Stimulated activated CD4-positive, alpha-beta T cell treated with anti-CD3 and anti-CD28 coated beads, Interleukin-4, amount 100 ng/mL, for 1 hour (primary cell): ENCODE results near the gene PLSCR1.
"Not testable (repeated sequence)": the region's sequence is repeated elsewhere in the genome, so short reads cannot be mapped to it uniquely, and the experiment has no call there.

ENCODE experiments used
- DNase-seq: peaks from one replicate; pipeline ENCODE4 v3.0.0-alpha.2; 2020

The PLSCR1 gene

DNA sequence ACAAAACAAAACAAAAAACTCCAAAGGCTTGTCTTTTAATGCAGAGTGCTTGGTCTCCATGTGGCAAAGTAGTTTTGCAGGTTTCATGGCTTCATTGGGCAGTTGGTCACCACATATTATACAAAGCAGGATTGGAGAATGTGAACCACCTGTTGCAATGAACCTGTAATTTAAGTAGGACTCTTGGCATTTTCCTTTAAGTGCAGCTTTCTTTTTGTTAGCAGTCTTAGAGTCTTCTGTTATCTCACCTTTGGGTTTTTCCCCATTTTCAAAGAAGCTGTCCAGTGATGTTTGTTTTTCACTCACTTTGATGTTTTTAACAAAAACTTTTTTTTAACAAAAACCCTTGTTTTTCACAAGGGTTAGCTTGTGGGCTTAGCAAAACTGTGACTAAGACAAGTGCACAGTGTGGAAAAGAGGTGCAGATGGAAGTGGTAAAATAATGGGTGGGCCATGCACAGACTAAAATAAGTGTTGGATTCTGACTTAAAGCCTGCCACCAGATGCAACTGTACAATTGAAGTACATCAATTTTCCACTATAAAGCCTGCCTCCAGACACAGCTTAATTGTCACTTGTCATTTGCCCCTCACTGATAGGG is 2.9 kb upstream of the PLSCR1 start:
- no peak for DNase-seq

DNA sequence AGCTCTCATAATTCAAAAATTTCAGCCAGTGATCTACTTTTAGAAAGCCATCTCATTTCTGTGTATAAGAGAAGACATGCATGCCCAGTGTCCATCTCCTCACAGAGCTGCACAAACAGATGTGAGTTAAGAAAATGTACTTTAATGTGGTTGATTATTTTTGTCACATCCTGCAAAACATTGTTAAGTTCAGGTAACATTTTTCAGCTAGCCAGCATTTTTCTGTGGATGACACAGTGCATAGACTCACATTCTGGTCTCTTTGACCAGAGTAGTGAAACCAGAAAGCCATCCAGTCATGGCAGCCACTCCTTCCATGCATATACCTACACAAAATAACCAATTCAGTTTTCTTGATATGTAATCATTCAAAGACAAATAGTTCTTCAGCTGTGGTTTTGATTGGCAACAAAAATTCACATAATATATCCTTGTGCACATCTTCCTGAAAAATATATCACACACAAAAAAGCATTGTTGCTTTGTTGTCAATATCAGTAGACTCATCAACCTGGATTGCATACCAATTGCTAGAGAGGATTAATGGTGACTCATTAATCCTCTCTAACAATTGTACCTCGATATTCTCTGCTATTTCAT is 2.1 kb upstream of the PLSCR1 start:
- no peak for DNase-seq

DNA sequence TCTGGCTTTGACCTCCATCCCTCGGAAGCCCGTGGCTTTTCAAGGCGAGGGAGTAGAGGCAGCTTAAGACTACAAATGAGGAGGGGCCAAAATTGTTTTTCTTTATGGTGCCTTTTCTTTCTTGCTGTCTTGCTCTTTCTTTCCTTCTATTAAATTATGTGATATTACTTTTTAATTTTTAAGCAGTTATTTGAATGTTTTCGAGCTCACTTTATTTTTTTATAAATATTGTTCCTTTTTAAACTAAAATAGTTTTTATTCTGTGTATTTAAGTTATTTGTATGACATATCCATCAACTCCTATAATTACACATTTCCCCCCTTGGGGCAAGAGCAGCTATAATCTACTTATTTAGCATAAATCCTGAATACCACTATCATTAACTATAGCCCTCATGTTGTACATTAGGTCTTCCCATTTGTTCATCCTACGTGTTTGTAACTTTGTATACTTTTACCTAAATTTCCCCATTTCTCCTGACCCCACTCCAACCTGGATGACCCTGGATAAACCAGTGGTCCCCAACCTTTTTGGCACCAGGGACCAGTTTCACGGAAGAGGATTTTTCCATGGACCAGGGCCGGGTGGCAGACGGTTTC is 622 bp upstream of the PLSCR1 start:
- DNase-seq = no peak

DNA sequence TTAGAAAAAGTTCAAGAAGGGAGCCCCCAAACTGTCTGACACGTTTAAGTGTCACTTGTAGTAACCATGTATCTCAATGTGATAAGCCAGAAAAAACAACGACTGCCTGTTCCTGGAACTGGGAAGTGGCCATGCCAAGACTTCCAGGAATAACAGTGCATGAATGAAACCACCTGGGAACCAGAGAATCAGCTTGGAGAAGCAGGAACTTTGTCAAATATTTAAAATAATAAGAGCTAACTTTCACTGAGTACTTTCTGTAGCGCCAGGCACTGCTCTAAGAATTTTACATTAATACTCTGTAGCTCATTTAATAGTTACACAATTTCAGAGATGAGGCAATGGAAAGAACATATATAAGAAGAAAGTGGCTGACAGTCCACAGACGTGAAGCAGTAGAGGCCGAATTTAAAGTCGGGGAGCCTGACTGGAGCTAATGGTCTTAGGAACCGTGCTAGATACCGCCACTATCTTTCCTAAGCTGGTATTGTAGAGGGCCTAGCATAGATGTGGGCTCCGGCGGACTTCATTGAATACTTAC is 876 bp downstream of the PLSCR1 start:
- DNase-seq = no peak

DNA sequence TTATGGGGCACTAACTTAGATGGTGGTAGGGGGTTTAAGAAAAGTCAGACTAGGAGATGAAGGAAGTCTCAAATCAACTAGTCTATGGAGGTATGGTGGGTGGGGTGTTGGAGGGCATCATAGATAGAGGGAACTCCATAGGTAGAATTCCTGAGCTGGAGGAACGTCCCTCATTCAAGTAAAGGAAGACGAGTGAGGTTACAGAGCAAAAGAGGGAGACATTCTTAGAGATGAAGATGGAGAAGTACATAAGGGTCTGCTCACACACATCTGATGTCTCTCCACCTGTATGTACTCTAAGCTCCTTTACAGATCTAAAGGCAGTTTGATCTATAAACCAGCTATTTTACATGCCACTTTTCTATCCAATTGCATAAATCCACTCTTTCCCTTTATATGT is 1.4 kb downstream of the PLSCR1 start:
- no peak for DNase-seq

DNA sequence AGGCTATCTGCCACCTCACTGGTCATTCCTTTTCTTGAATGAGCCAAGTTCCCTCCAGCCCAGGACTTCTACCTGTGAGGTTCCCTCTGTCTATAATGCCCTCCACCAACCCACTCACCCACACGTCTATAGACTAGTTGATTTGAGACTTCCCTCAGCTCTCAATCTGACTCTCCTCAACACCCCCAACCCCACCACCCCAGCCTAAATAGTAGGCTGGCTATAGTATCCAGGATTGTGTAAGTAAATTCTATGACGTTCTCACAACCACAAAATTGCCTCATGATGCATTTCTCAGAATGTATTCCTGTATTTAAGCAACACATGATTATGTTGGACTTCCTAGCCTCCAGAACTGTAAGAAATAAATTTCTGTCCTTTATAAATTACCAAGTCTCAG is 2.2 kb downstream of the PLSCR1 start:
- no peak for DNase-seq

DNA sequence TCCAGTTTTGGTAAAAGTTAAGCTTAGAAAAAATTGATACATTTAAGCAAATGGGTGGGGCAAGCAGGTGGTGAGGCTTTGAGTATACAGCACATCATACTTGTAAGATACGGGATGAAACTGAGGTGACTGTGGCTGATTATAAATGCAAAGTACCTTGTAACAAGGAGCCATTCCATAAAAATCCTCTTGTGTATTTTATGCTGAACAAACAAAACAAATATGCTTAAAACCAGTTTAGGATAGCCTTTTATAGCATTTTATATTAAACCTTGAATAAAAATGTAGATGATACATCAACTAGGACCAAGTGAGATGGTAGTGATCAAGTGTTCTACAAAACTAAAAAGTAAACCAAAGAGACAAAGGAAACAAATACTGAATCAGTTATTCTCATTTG is 3.4 kb downstream of the PLSCR1 start:
- no peak for DNase-seq

DNA sequence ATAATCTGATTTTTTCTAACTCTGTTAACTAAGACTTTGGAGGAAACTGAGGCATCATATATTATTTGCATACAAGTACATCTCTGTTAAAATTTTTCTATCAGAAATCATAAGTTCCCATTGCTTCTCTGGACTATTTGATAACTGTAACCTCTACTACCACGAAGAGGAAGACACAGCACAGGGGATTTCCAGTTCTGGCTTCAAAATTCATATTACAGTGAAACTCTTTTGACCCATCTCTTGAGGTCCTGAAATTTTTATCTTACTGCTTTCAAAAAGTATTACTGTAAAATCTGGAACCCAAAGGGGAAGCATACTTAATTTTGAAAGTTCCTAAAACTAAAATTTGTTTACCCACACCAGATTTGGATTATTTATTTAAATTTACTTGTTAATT is 4.2 kb downstream of the PLSCR1 start:
- DNase-seq = no peak

DNA sequence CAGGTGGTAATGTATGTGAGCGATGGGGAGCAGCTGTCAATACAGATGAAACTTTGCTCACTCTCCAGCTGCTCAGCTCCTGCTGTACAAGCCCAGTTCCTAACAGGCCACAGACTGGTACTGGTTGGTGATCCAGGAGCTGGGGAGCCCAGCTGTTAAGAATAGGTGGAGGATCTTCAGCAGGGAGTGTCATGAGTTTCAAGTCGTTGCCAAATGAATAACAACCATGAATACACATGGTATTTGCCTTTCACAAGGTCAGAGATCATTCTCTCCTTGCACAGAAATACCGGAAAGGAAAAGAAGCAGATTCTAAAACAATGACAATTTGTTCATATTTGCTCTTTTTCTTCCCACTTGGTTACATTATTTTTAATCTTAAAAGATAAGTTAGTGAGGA is 5.1 kb downstream of the PLSCR1 start:
- DNase-seq = no peak

DNA sequence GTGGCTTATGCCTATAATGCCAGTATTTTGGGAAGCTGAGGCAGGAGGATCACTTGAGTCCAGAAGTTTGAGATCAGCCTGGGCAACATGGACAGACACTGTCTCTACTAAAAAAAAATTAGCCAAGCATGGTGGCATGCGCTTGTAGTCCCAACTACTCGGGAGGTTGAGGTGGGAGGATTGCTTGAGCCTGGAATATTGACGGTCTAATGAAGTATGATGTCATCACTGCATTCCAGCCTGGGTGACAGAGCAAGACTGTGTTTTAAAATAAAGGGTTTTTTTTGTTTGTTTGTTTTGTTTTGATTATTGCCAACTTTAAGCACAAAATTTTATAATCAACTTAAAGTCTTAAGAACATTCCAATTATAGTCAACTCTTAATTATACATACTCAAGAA is 6.8 kb downstream of the PLSCR1 start:
- no peak for DNase-seq

DNA sequence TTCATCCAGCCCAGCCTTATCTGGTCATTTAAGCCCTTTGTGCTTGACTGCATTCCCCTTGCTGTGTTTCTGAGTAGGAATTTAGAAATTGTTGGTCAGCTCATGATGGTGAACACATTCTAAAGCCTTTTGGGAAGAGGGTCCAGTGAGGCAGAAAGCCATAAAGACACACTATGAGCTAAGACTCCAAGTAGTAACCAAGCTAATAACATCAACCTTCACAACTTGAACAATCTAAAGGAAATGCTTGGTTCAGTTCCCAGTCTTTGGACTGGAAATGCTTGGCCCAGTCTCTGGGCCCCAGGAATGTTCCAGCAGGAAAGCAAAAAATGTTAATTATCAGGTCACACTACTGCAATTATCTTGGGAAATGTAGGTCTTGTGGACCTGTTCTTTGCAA is 7.7 kb downstream of the PLSCR1 start:
- DNase-seq = no peak

DNA sequence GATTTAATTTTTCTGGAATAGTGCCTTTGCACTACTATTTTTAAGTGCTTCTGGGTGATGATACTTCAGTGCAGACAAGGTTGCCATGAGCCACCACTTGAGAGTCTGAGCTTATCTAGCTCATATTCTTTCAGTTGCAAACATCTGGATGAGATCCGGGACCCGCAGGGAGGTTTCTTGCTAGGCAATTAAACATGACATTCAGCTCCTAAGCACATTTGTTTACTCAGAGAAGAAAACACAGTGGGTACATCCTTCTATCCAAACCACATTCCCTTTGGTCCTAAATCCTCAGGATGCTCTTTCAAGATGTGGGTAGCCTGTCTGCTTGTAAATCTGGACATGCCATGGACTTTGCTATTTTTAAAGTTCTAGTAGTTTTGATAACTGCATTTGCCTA is 12.0 kb downstream of the PLSCR1 start:
- no peak for DNase-seq

DNA sequence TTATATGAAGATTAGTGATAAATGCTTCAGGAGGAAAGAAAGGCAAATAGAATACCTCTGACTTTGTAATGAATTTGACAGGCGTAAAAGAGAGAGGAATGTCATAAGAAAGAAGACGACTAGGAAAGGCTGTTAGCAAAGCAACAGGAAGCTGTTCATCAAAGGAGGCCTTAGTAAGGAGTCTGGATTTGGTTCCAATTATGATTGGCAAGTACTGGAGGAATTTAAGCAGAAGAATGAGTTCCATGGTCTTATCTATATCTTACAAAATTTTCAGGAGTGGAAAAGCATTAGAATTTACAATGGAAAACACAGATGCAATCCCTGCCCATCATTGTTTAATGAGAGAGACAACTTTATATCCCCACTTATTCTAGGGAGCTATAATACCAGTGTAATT is 13.8 kb downstream of the PLSCR1 start:
- DNase-seq = no peak

DNA sequence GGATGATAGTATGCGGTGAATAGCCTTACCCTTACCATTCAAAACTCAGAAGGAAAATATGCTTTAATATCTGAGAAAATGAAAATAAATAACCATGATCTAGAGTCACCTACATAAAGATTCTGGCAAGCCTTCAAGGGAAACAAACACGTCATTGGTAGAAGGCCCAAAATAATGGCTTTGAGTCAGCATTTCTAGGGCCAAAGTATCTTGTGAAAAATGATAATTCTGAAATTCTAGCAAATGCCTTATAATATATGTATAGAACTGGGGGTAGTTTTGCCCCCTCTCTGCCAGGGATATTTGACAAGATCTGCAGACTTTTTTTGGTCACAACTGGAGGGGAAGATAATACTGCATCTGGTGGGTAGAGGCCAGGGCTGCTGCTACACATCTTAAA is 15.4 kb downstream of the PLSCR1 start:
- DNase-seq = no peak

DNA sequence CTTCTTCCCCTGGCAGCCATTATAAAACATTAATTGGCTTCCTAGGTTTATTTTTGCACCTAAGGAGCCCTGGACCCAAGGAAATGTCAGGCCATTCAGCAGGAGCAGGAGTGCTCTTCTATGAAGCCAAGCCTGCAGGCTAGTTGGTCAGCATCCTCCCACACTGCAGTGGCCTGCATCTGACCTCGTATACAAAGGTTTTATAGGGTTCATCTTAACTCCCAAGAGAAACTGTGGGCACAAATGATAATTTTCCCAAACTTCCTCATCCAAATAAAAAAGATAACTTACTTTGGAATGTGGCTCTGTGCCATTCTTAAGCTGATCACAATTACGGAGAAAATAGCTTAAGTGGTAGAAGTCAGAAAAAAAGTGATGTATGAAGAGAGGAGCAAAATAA is 19.4 kb downstream of the PLSCR1 start:
- DNase-seq = no peak

DNA sequence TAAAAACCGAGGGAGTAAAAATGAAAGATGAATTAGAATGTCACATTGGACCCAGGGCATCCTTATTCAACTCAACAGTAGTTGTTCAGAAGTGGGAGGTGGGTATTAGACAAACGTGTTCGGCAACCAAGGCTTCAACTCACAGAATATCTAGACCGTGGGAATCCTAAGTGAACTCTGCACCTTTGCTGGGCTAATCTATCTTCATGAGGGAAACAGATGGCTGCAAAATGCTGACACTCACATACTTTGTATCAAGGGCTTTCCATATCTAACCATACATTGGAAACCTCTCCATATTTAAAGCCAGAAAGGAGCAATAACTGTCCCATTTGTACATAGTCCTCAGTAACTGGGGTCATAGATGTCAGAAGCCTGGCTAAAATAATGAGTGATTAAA is 20.9 kb downstream of the PLSCR1 start:
- no peak for DNase-seq

DNA sequence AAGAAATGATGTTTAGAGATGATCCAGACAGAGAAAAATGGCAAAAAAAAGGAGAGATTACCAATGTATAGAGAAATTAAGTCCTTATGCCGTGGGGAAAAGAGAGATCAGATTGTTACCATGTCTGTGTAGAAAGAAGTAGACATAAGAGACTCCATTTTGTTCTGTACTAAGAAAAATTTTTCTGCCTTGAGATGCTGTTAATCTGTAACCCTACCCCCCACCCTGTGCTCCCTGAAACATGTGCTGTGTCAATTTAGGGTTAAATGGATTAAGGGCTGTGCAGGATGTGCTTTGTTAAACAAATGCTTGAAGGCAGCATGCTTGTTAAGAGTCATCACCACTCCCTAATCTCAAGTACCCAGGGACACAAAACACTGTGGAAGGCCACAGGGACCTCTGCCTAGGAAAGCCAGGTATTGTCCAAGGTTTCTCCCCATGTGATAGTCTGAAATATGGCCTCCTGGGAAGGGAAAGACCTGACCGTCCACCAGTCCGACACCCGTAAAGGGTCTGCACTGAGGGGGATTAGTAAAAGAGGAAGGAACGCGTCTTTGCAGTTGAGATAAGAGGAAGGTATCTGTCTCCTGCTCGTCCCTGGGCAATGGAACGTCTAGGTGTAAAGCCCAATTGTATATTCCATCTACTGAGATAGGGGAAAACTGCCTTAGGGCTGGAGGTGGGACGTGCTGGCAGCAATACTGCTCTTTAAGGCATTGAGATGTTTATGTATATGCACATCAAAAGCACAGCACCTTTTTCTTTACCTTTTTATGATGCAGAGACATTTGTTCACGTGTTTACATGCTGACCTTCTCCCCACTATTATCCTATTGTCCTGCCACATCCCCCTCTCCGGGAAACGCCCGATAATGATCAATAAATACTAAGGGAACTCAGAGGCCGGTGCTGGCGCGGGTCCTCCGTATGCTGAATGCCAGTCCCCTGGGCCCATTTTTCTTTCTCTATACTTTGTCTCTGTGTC is 21.9 kb downstream of the PLSCR1 start:
- DNase-seq = not testable (repeated sequence)

DNA sequence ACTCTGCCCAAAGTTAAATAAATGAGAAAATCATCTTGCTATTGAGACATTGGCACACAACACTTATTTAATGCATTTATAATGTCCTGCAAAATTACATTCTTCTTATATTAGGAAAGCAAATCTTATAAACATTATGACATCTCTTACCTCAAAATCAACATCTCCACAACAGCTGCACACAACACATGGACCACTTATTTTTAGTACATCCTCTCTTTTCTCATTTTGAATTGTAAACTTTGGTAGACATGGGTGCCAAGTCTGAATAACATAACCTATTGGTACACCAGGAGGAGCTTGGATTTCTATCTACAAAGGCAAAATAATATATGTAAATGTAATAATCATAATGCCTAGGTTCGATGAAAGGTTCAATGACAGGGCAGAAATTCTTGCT is 23.0 kb downstream of the PLSCR1 start:
- DNase-seq = no peak

DNA sequence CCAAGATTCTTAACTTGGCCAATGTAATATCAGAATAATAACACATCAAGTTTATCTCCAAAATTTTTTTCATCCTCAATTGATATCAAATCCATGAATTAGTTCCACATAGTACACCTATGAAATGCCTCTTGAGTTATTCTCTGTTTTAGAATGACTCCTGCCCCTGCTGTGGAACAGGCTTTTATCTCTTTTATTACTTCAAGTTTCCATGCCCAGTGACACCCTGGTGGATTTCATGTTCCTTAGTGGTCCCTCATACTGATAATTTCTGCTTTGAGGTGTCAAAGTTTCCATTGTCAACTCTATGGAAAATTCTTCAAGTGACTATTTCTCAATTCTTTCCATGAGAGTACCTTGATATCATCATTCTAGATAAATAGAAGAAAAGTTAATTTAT is 24.6 kb downstream of the PLSCR1 start:
- DNase-seq = no peak

DNA sequence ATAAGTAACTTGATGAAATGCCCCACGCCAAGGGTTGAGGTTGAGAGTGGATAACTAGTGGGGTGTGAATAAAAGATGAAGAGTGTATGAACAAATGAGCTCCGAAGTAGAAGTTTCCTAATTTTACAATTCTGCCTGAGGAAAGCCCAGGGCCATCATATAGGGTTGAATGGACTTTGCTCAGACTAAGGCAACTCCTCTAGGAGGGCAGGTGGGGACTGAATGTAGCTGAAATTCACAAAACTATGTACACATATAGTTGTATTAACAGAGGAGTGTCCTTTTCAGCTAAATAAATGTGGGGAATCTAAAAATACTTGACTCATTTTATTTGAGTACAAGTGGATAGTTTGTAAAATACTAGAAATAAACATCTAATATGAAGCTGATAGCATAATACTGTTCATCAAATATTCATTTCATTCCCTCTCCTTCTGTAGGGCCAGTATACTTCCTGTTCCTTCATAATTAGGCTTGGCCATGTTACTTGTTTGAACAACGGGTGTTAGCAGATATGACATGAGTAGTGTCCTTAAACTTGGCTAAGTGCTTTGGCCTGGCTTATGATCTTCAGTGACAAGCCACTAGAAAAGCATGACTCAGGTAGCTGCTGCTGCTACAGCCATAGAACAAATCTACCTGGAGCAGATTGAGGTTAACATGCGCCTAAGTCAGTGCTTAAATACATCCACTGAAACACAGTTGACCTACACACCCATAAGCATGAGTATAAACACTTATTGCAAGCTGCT is 26.5 kb downstream of the PLSCR1 start:
- no peak for DNase-seq

DNA sequence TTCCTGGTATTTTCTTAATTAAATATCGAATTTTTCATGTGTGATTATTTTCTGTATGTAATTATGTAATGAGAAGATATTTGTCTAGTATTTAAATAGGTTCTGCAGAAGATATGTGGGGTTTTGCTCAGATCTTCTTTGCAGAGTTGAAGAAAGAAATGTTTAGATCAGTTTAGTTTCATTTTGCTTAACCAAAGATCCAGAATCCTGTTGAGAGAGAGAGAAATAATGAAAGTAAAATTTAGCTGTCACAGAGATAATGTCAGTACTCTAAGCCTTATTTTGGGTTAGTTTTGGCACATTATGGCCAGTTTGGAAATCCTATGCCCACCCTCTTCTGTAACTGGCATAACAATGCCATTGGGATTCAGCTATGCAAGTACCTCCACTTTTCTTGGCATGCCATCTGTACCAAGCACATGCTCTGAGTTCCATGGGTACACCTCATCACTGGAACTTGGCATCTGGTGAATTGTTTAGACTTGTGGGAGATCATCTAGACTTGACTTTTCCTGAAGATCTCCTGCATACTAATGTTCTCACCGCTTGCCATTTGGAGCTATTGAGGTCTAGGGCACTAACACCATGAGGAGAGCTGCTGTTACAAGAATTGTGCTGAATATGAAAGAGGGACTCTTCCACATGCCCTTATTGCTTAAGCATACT is 30.9 kb downstream of the PLSCR1 start:
- DNase-seq = no peak
